Measurements from ENCODE around the gene MANSC1.

DNA sequence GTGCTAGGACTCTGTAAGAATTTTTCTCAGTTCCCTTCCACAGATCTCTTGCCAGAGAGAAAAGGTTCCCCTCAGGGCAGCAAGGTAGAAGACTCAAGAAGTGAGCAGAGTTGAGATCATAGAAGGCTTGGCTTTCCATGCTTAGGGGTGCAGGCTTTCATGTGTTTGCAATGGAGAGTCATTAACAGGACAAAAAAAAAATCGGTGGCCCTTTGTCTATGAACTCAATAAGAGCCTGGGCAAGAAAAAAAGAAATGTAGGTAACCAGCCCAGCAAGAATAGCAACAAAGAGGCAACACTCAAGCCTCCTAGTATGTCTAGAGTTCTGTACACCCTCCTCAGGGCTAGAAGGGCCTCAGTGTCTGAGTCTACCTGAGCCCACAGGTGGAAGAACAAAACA is 59.8 kb downstream of the MANSC1 start:
- no peak for TF ChIP-seq CTCF (conservative IDR thresholded peaks at IDR 0.05)
- TF ChIP-seq ZFX (IDR thresholded peaks at IDR 0.05): no peak
